GM13977 (cell line): ENCODE data around the gene SBK1.

Experiments used
- DNase-seq: peaks from one replicate; pipeline ENCODE4 v3.0.0; 2012; ENCODE audit warnings: low spot score
- in situ Hi-C: fragments of 300-500 bp; cut with MboI; formaldehyde crosslinking; loops from one replicate; pipeline ENCODE4 v1.12.0; 2022; ENCODE audit warnings: low sequenced_read_pairs, low pct_unique_long_range_greater_than_20kb, mixed read lengths, inconsistent platforms; ENCODE audit not compliant: unreplicated experiment
- TF ChIP-seq, protein P1 (sequence below): IDR thresholded peaks from 2 replicates; pipeline ENCODE4 v1.5.1; 2012; ENCODE audit warnings: mild to moderate bottlenecking, control low read depth; ENCODE audit not compliant: insufficient read depth; ENCODE audit errors: extremely low read depth, missing control alignments

The SBK1 gene

DNA sequence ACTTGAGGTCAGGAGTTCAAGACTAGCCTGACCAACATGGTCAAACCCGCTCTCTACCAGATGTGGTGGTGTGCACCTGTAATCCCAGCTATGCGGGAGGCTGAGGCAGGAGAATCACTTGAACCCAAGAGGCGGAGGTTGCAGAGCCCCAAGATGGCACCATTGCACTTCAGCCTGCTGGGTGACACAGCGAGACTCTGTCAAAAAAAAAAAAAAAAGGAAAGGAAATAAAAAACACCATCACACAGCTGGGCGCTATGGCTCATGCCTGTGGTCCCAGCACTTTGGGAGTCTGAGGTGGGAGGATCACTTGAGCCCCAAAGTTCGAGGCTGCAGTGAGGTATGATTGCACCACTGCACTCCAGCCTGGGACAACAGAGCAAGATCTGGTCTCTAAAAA, 13.3 kb upstream of the SBK1 start:
- TF ChIP-seq, protein P1, sequence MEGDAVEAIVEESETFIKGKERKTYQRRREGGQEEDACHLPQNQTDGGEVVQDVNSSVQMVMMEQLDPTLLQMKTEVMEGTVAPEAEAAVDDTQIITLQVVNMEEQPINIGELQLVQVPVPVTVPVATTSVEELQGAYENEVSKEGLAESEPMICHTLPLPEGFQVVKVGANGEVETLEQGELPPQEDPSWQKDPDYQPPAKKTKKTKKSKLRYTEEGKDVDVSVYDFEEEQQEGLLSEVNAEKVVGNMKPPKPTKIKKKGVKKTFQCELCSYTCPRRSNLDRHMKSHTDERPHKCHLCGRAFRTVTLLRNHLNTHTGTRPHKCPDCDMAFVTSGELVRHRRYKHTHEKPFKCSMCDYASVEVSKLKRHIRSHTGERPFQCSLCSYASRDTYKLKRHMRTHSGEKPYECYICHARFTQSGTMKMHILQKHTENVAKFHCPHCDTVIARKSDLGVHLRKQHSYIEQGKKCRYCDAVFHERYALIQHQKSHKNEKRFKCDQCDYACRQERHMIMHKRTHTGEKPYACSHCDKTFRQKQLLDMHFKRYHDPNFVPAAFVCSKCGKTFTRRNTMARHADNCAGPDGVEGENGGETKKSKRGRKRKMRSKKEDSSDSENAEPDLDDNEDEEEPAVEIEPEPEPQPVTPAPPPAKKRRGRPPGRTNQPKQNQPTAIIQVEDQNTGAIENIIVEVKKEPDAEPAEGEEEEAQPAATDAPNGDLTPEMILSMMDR, result no peak
- no peak for DNase-seq
- in situ Hi-C loops, result no loop called here

DNA sequence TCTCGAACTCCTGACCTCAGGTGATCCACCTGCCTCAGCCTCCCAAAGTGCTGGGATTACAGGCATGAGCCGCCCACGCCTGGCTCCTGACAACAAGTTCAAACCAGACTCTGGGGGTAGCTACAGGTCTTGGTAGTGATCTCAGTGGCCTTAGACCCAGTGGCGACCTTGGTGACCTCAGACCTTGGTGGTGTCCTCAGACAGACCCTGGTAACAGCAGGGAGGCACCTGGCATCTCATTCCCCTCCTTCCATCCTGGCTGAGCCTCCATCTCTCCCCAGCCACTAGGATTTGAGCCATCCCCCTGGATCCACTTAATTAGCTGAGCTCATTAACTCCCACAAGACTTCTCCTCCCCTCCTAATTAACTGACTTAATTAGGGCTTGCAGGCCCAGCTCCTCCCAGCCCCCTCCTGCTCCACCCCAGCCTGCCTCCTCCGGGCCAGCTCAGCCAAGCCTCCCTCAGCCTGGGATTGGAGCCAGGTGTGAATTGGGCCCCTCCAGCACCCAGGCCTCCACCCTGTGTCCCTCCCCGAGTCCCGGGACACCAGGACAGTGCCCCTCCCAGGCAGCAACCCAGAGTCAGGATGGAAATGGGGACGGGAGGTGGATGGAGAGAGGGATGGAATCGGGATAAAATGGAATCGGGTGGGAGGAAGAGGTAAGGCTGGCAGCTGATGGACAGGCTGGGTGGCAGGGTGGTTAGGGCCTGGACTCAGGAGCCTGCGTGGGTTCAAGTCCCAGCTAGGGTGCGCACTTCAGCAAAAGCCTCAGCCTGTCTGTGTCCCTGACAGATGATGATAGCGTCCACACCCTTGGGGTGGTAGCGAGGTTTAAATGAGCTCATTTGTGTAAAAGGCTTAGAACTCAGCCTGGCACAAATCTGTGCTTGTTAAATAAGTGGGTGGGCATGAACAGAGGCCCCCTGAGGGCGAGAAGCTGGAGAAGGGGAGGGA, 11.2 kb upstream of the SBK1 start:
- in situ Hi-C loops, result no loop called here
- TF ChIP-seq, protein P1, result no peak
- no peak for DNase-seq

DNA sequence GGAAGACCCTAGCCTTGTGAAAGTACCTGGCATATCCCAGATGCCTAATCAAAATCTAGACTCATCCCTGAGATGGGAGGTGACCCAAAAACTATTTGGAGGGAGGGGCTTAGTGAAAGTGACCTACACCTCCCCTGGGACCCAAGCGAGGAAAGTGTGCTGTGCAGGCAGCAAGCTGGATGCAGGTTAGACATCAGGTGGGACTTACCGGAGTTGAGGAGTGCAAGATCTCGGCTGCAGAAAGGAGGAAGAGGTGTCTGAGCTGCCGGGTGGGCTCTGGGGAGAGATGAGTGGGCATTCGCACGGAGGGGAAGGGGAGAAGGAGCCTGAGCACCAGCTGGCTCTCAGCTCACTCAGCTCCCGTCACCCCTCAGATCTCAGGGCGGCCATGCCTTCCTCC, 10.3 kb upstream of the SBK1 start:
- in situ Hi-C loops, result no loop called here
- no peak for DNase-seq
- TF ChIP-seq, protein P1, result no peak

DNA sequence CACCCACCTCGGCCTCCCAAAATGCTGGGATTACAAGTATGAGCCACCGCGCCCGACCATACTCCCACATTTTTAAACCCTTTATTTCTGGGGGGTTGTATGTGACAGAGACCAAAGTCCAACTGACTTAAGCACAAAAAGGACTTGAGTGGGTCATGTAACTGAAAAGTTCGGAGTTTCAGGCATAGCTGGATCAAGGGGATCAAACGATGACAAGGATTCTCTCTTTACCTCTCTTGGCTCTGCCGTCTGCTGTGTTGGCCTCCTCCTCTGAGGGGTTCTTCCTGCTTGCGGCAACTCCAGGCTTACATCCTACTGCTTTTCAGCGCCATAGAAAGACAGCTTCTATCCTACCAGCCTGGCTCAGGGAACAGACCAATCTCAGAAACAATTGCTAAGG, 9.2 kb upstream of the SBK1 start:
- no peak for DNase-seq
- TF ChIP-seq, protein P1, result no peak
- in situ Hi-C loops, result no loop called here

DNA sequence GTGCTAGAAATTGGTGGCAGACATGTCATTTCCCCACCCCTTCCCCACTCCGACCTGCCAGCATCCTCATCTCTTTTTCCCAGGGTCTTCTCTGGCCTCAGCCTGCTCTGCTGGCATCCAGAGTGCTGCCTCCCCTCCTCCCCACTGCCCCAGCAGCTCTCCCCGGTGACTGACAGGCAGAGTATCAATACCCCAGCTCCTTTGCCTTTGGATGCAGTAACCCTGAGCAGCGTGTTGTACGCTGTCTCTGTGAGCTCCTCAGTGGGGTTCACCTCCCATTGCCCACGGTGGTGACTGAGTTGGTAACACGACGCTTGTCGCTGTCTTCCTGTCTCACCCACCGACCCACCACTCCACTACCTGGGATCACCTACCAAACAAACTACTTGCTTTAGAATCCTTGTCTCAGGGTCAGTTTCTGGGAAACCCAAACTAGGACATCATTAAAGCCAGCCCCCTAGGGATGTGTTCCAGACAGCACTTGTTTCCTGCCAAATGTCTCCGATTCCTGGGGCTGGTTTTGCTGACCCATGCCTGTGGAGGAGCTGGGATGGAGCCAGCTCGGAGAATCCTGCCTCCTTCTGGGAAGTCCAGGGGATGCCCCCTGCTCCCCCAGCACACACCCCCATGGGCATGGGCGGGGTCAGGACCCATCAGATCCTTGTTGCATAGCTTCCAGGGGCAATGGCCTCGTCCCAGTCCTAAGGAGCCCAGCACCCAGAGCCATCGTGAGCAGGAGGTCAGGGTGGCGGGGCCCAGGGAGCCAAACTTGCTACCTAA, 8.3 kb upstream of the SBK1 start:
- no peak for DNase-seq
- in situ Hi-C loops, result no loop called here
- TF ChIP-seq, protein P1, result no peak

DNA sequence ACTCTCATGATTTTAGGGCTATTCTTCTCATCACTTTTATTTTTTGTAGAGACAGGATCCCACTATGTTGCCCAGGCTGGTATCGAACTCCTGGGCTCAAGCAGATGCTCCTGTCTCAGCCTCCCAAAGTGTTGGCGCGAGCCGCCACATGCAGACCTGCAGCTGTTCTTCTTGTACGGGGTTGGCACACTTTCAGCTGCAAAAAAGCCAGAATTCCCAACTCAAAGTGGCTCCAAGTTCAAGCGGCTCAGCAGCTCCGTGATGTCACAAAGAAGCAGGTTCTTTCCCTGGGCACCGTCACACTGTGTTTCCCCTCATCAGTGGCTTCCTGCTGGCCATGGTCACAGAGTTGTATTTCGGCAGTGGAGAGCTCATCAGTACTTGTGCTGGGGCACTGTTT, 6.7 kb upstream of the SBK1 start:
- TF ChIP-seq, protein P1, result no peak
- no peak for DNase-seq
- in situ Hi-C loops, result no loop called here
